Spleen (tissue), 7 donors: ENCODE data around the gene RYR1.

Experiments
- CTCF ChIP-seq, 11 experiments: fragments of 200-600 bp in 7 of 11; fragments of 450-650 bp in 4 of 11; sonication (generic) in 4 of 11; IDR thresholded peaks in 8 of 11; conservative IDR thresholded peaks in 3 of 11; 1 replicate in 7 of 11; 2 replicates in 4 of 11; pipeline versions ENCODE4 v1.4.0 to v1.8.0; 2016 to 2021; ENCODE audit warnings: antibody characterized with exemption in 11 of 11, inconsistent platforms in 4 of 11, mild to moderate bottlenecking in 1 of 11
- POLR2AphosphoS5 ChIP-seq, 3 donors: sonication (generic); formaldehyde crosslinking; IDR thresholded peaks; one replicate each; pipeline ENCODE4 v1.5.1; 2017; ENCODE audit warnings: antibody characterized with exemption in 3 of 3
- donor health status: DM: no; HTN: no; CAD: no; lungs with moderate emphysema.
- donor health status: DM: no; HTN: no; CAD: no.
- donor health status: DM: no; HTN: no; CAD: no.

GRCh38 chr19:38387550-38388348, 45.7 kb upstream of the RYR1 start, which contains the start of gene GGN:
- TF ChIP-seq CTCF (IDR thresholded peaks at IDR 0.05 in 8 of 11, conservative IDR thresholded peaks at IDR 0.05 in 3 of 11) (no peak), POLR2AphosphoS5 (IDR thresholded peaks at IDR 0.05) (peak; percentile 29 to 67 (median 34))
